NCI-H69 (cell line): ENCODE data around the gene CD69.

Experiments
- DNase-seq: peaks from one replicate; lab custom pipeline; 2025; lab: John Stamatoyannopoulos, UW

Gene CD69

DNA sequence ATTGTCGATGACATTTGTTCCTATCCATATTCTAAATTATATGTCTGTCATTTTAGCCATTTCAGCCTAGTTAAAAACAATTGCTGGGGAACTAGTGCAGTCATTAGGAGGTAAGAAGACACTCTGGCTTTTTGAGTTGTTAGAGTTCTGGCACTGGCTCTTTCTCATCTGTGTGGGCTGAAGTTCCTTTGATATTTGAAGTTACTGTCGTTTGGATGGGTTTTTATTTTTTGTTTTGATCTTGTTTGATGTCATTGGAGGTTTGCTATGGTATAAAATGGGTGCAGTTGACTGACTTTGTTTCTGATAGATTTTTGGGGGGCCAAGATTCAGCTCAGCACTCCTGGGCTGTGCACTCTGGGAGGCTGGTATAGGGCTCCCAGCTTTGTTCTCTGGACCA is 20.7 kb upstream of the CD69 start:
- no peak for DNase-seq

DNA sequence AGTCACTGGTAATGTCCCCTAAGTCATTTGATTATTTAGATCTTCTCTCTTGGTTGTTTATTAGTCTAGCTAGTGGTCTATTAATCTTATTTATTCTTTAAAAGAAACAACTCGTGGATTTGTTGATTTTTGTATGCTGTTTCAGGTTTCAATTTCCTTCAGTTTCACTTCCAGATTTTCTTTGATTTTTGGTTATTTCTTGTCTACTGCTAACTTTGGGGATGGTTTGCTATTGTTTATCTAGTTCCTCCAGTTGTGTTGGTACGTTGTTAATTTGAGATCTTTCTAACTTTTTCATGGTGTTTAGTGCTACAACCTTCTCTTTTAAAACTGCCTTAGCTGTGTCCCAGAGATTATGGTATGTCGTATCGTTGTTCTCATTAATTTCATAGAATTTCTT is 18.5 kb upstream of the CD69 start:
- no peak for DNase-seq

DNA sequence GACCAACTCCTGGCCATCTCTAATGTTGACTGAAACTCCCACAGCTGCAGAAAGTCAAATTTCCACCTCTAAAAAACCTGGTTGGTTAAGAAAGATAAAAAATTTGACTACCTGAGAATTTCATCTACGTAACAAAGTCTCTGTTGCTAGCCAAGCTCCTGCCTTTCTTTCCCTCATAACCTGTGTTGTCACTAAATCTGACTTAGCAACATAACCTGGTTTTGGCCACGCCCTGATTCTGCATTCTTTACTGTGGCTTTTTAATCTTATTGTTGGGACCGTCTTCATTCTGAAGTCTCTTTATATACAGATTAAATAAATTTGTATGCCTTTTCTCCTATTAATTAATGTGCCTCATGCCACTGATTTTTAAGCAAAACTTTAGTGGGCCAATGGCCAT is 16.1 kb upstream of the CD69 start:
- no peak for DNase-seq

DNA sequence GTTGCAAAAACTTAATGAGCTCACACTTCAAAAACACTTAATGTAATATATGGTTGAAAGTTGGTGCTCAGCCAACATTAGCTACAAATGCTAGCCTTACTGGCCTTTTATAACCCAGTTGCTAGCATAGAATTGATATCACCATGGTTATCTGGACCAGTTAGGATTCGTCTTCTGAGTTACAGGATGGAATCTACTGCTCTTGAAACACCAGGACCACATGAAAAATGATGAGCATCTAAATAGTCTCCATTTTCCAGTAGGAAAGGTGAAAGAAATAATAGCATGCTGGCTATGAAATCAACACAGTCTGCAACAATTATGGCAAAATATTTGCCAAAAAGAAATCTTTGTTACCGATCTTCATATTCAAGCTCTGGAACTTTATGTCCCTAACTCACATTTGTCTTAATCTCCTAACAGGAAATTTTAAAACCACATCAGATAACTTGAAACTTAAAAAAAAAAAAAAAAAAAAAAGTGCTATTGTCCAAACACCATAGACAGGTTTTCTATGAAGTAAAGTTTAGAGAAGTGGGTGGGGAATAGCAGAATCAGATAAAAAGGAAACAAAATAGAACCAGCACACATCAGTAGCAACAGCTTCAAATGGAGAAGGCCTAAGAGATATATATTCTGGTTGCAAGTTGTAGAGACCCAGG is 12.6 kb upstream of the CD69 start:
- no peak for DNase-seq

DNA sequence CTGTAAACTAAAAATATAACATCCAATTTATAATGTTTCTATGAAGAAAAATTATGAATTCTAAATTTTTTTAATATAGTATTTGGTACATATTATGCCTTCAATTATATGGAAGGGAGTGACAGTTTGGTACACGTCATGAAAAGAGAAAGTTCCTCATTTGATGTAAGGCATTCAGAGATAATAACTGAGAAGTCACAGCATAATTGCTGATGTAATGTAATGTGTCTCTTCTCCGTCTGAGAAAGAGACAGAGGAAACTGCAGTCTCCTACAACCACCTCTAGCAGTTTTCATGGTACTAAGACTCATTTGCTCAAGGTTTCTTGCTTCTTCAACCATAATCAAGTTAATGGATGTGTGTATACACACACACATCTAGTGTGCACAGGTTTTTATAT is 2.3 kb upstream of the CD69 start:
- no peak for DNase-seq

DNA sequence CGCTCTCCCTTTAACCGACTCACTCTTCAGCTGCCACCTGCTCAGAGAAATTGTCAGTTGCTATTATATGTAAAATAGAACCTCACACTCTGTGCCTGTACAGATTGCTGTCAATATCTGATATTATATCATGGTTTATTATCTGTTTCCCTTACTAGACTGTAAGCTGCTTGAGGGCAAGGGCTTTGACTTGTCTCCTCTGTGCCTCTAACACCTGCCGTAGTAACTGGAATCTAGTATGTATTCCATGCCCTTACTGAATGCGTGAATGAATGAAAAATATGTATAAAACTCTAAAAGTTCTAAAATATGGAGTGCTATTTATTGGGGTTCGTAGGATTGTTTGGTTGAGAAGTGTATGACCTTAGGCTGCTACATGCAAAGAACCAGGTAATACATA is 1.7 kb upstream of the CD69 start:
- DNase-seq = no peak

DNA sequence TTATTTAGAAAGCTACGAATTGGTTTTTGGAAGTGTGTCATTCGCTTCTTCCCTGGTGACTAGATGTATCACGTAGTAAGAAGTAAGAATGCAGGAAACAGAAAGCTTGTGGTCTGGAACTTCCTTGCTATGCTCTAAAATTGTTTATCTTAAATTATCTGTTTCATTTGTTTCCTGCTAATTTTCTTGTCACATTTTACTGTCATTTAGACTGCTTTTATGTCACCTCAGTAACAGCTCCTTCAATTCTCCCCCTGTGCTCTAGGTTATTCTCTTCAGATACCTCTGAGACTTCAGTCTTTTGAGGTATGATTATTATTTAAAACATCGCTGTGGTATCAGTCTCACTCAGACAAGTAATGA is 699 bp upstream of the CD69 start:
- DNase-seq = no peak

DNA sequence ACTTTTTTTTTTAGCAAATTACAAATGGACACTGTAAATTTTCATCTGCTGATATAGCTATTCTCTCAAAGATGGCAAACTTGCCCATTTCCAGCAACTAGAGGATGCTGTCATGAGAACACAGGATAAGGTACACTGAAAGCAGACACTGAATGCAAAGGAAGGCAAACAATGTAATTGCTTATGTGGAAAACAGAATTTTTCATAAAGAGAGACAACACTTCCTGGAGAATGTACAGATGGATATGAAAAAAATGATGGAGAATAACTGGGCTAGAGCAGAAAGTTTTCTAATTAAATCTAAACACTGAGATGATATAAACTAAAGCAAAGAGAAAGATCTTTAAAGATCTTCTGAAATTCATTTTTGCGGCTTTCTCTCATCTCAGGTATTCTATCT is 581 bp downstream of the CD69 start:
- no peak for DNase-seq

DNA sequence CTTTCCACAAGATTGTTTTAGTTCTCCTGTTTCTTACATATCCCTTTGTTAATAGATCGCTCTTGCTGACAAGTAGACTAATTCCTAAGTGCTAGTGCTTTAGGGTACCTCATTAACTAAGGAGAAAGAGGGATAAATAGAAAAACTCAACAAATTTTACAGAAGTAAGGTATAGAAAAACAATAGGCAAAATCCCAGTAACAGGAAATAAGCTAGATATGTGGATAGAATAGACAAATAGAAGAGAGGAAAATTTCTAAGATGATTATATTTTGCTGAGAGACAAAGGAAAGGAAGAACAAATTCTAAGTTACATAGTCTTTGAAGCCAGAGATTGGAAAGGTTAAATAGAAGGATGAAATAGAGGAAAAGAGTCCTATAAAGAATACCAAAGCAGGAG is 1.0 kb downstream of the CD69 start:
- DNase-seq = no peak

DNA sequence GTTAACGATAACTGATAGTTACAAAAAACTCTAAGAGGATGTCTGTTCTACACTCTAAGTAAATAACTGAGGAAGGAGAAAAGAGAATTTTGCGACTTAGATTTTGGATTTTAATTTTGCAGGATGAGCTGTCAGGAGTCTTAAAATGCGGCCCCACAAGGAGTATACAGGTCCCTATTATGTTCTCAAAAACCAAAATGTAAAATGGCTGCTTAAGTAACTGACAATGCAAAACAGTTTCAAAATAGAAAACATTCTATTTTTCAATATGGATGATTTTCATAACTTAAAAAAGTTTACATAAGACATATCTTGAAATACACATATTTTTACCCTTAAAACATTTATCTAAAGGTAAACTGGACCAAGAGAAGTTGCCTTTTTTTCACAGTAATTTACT is 2.6 kb downstream of the CD69 start:
- DNase-seq = no peak

DNA sequence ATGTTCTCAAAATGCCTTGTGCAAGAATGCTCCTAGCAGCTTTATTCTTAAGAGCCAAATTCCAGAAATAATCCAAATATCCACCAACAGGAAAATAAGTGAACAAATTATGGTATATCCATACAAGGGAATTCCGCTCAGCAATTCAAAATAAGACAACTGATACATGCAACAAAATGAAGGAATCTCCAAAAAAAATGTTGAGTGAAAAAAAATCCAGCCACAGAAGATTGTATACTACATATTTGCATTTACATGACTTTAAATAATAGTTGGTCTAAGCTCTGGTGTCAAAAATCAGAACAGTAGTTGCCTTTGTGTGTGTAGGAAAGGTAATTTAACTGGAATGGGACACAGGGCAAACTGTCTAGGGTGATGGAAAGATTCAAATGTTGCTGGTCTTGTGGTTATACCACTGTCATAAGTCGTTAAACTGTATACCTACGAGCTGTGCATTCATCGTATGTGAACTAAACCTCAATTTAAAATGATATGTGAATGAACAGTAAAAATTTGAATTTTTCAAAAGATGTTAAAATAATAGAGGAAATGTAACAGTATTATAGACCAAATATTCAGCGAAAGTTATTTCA is 3.2 kb downstream of the CD69 start:
- no peak for DNase-seq

DNA sequence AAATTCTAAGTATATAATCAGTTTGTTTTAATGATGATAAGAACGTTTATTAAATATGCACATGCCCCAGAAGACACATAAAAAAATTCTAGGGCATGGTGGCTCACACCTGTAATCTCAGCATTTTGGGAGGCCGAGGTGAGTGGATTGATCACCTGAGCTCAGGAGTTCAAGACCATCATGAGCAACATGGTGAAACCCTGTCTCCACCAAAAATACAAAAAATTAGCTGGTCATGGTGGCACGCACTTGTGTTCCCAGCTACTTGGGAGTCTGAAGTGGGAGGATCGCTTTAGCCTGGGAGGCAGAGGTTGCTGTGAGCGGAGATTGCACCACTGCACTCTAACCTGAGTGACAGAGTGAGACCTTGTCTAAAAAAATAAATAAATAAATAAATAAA is 4.0 kb downstream of the CD69 start:
- DNase-seq = no peak

DNA sequence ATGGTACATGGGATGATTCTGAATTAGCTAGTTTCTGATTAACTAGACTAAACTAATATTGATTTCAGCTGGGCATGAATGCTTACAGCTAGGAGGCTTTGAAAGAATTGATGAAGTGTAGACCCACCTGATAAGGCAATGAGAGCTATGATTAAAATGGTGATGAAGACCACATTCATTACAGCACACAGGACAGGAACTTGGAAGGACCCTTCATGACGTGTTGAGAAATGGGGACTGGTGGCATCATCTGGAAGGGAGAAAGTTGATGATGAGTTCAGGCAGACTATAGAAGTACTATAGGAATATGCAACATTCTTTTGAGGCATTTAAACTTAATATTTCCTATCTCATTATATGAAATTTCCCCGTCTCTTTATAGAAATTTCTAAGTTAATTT is 4.5 kb downstream of the CD69 start:
- DNase-seq = no peak

DNA sequence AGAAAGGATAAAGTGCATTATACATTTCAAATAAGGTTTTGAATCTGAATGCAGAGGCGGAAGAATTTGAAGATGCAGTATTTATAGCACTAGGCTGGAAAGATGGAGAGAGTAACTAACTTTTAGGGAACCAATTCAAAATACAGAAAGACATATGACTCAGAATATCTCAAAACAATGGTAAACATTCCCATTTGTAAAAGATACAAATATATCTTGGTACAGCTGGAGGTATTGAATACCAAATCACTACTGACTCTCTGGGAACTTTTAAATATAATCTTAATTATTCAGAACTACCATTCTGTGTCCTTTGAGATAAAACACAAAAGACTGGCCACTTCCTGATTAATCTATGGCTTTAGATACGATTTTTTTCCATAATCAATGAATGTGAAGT is 5.1 kb downstream of the CD69 start:
- DNase-seq = no peak

DNA sequence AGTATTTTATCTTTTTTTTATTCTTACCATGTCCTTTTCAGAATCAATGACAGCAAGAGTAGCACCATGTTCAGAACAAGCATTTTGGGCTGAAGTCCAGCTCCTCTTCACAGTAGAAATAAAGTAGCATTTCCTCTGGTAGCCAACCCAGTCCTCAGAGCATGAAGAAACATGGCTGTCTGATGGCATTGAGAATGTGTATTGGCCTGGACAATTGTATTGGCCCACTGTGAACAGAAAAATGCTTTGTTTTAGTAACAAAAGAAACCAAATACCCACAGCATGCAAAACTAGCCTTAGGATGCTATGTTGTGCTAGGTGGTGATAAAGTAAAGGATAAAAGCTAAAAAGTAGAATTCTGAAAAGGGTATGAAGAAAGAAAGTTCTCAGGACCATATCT is 5.7 kb downstream of the CD69 start:
- DNase-seq = no peak

DNA sequence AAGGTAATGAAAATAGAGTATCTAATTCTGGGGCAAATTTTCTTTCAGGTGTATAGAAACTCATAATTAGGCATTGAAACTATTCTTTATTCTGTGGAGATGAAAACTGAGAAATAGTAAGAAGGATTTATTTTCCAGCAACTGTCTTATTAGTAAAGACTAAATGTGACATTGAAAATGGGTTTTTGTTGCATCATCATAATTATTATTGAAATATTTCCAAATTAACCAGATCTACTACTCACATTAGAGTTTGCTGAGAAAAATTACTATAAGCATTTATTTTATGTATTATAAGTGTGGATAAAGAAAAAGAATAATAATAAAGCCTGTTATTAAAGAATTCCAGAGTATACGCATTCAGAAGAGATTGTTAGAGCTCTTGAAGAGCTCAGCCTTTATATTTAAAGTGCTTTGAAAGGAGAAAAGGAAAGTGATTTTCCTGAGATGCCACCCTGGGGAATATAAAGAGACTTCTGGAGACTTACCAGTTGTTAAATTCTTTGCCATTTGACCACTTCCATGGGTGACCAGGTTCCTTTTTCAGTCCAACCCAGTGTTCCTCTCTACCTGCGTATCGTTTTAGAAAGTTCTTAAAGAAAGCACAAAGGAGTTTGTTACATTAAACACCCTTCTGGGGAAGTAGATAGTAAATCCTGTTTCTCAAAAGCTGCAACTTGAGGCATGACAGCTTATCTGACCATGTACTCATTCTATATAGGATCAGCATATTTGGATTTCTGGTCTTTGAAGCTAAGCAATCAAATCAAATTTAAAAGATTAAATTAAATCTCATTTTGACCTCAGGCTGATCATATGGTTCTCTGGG is 6.4 kb downstream of the CD69 start:
- no peak for DNase-seq

DNA sequence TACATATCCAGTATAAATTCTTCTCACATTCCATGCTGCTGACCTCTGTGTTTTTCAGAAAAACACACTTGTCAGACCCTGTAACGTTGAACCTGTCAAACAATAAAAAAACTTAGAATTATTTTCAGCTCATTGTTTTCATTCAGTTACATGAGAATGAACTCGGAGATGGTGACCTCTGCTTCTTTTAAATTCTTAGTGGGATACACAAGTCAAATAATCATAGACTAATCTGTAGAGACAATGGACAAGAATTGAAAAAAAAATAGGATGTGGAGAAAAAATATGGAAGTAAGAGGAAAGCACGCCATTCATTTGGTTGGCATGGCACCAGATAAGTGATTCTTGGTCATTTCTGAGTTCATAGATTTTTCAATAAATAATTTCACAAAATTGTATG is 7.2 kb downstream of the CD69 start:
- DNase-seq = no peak

DNA sequence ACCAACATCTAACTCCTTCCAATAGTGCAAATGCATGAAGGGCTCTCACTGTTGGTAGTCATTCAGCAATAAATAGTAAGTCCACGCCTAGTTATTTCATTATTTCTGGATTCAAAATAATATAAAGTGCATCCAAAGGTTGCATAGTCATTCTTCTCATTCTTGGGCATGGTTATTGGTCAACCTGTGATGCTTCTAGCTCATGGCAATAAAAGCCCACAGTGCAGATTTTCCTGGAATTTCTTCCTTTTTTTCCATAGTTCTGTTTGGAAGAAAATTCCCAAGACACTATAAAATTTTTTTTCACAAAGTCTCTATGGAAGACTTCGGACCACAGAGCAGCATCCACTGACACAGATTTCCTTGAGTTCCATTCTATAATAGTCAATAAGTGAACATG is 7.6 kb downstream of the CD69 start:
- DNase-seq = no peak

DNA sequence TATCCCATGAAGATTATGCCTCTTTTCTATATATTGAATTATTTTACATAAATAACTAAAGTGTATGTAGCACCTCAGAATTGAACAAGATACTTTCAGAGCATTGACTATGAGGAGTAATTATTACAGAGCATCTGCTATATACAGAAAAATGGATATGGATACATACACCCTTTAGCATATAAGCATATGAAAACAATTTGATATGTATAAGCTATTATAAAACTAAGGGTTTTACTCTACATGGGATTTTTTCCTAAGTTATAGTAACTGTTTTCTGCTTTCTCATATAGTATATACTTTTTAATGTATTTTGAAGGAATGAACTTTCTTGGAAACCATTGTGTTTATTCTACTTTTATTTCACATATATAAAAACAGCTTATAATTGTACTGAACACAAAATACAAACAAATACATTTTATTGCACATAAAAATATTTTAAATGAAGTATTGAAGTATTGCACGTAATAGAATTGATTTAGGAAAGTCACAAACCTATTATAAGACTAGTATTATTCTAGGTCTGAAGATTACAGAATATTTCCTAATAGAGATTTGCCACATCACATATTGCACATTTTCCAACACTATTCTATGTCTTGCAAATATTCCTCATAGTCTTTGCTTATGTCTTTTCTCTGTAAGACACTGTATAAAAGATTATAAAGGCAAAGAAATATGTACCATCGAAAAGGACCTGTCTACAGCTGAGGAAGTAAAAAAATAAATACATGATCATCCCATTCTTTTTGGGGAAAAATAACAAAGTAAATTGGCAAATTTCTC is 8.4 kb downstream of the CD69 start:
- DNase-seq = no peak

DNA sequence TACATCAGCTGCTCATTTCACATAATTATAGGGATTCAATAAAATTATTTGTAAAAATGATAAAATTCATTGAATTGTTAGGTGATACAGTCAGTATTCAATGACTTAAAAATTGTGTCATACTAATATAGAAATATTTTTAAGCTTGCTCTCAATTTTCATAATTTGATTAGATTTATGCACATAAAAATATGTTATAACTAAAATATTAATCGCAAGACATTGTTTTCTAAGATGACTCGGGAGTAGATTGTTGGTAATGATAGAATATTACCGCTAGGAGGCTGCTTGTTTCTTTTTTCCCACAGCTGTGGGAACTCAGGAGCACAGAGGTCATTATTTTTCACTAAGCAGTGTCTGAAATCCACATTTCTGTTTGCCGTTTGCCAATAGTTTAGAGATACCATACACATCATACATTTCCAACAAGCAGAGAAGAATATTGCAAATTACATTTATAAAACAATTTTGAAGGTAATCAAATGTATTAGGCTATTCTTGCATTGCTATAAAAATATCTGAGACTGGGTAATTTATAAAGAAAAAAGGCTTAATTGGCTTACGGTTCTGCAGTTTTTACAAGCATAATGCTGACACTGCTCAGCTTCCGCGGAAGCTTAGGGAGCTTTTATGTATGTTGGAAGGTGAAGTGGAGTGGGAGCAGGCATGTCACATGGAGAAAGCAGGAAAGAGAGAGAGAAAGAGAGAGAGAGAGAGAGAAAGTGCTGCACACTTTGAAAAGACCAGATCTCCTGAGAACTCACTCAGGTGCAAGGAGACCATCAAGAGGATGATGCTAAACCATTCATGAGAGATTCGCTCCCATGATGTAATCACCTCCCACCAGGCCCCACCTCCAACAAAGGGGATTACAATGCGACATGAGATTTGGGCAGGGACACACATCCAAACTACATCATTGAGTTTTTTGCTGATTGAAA is 9.2 kb downstream of the CD69 start:
- peak; percentile 44 for DNase-seq
